Lower lobe of right lung (tissue), 2 donors: ENCODE data around the gene ITPKB. TPM values are rescaled to one million over a fixed set of nuclear protein-coding genes. Genes with fewer than 3 reads are reported as not detected.

Experiments
- ATAC-seq, 2 donors: fragments of 200-7000 bp; cut with Tn5 transposase; one replicate each; pipeline ENCODE4 v1.9.1; 2020 to 2022; ENCODE audit warnings: mild to moderate bottlenecking in 2 of 2, moderate library complexity in 2 of 2
- DNase-seq: peaks from one replicate; pipeline ENCODE4 v3.0.0-alpha.2; 2020
- H3K27ac ChIP-seq: fragments of 200-600 bp; one replicate; pipeline ENCODE4 v1.8.0; 2022
- H3K27me3 ChIP-seq: fragments of 200-600 bp; one replicate; pipeline ENCODE4 v1.8.0; 2022; ENCODE audit warnings: low read depth
- H3K36me3 ChIP-seq: fragments of 200-600 bp; one replicate; pipeline ENCODE4 v1.8.0; 2022; ENCODE audit warnings: mild to moderate bottlenecking
- H3K4me1 ChIP-seq: fragments of 200-600 bp; one replicate; pipeline ENCODE4 v1.8.0; 2022
- H3K4me3 ChIP-seq: fragments of 200-600 bp; one replicate; pipeline ENCODE4 v1.8.0; 2022; ENCODE audit warnings: mild to moderate bottlenecking
- H3K9me3 ChIP-seq: fragments of 200-600 bp; one replicate; pipeline ENCODE4 v1.8.0; 2022
- CTCF ChIP-seq: fragments of 200-600 bp; IDR thresholded peaks from one replicate; pipeline ENCODE4 v1.8.0; 2022; ENCODE audit warnings: antibody characterized with exemption, mild to moderate bottlenecking
- intact Hi-C: fragments of 100-400 bp; cut with DNase I; formaldehyde crosslinking; loops from one replicate; pipeline ENCODE4 v1.11.0; 2022
- long read RNA-seq: library from polyadenylated mRNA; unstranded; transcript quantifications from one replicate; pipeline ENCODE4 v2.0.0, GENCODE V29; 2021
- total RNA-seq: library from RNA; stranded (reverse); fragmentation: NEBNext Ultra II Directional; extraction: Animal tissue kit (Norgen Biotek cat#: 25700); gene quantifications from one replicate; pipeline ENCODE4 v1.2.1, GENCODE V29; 2021
- donor health status: DM: no; HTN: yes; CAD: no; lungs with severe emphysema.

ITPKB gene
- total RNA-seq = 42.3 TPM
- long read RNA-seq, full-length matches to known transcripts = 15 of 52 reads
- long read RNA-seq, partial matches to known transcripts = 8 of 52 reads
- long read RNA-seq, other reads (novel, unspliced or antisense) = 29 of 52 reads

- ATAC-seq = peak; percentile 69 to 70
- peak within 1 kb of the TSS; percentile 89 for H3K27ac ChIP-seq
- intact Hi-C loops = no loop called here
- peak; percentile 55 for DNase-seq
- peak within 1 kb of the TSS; percentile 98 for H3K4me3 ChIP-seq
- TF ChIP-seq CTCF = no peak
- H3K4me1 ChIP-seq = peaks cover 38% of the 10 kb centered on the region
- no peaks in the 10 kb centered on the region for H3K27me3 ChIP-seq
- H3K9me3 ChIP-seq = peaks cover 4% of the 10 kb centered on the region
- peaks cover 19% of the 10 kb centered on the region for H3K36me3 ChIP-seq
Measured at GRCh38 chr1:226738995-226739695, at the start of gene ITPKB. TSS of gene ITPKB (minus strand) at chr1:226739282. CDS start at chr1:226737458, 1,824 bp downstream.

GRCh38 chr1:226787638-226788037 is 48.6 kb upstream of the ITPKB start:
- H3K9me3 ChIP-seq = no peaks in the 10 kb centered on the region
- H3K27ac ChIP-seq = no peak overlapping the region
- ATAC-seq (no peak), DNase-seq (no peak)
- H3K4me1 ChIP-seq = no peaks in the 10 kb centered on the region
- no peaks in the 10 kb centered on the region for H3K27me3 ChIP-seq
- TF ChIP-seq CTCF = no peak
- H3K4me3 ChIP-seq = no peak overlapping the region
- intact Hi-C loops = no loop called here
- no peaks in the 10 kb centered on the region for H3K36me3 ChIP-seq

- Histone ChIP-seq H3K27ac (no peak overlapping the region), H3K27me3 (no peaks in the 10 kb centered on the region), H3K4me3 (no peak overlapping the region), H3K9me3 (no peaks in the 10 kb centered on the region), H3K4me1 (no peaks in the 10 kb centered on the region), H3K36me3 (no peaks in the 10 kb centered on the region)
- no peak for DNase-seq
- no peak for ATAC-seq
- no peak for TF ChIP-seq CTCF
- intact Hi-C loops = no loop called here
Measured at GRCh38 chr1:226787071-226787470, 48.0 kb upstream of the ITPKB start.

GRCh38 chr1:226786550-226786949 is 47.5 kb upstream of the ITPKB start:
- no peak for TF ChIP-seq CTCF

GRCh38 chr1:226785805-226786204 is 46.7 kb upstream of the ITPKB start:
- intact Hi-C loops = no loop called here
- ATAC-seq (no peak), DNase-seq (no peak)
- H3K9me3 ChIP-seq = no peaks in the 10 kb centered on the region
- no peaks in the 10 kb centered on the region for H3K36me3 ChIP-seq
- H3K27me3 ChIP-seq = no peaks in the 10 kb centered on the region
- no peak overlapping the region for H3K4me3 ChIP-seq
- H3K4me1 ChIP-seq = no peaks in the 10 kb centered on the region
- TF ChIP-seq CTCF = no peak
- no peak overlapping the region for H3K27ac ChIP-seq

More at GRCh38 chr1:226786550-226786949, 47.5 kb upstream of the ITPKB start:
- DNase-seq (no peak), ATAC-seq (no peak)
- Histone ChIP-seq H3K36me3 (no peaks in the 10 kb centered on the region), H3K4me1 (no peaks in the 10 kb centered on the region), H3K27ac (no peak overlapping the region), H3K9me3 (no peaks in the 10 kb centered on the region), H3K4me3 (no peak overlapping the region), H3K27me3 (no peaks in the 10 kb centered on the region)
- intact Hi-C loops = no loop called here
